NCI-H774 (cell line): ENCODE measurements around the gene ACSS3.

Experiments
- DNase-seq: peaks from one replicate; lab custom pipeline; 2025; lab: John Stamatoyannopoulos, UW

ACSS3 gene

GRCh38 chr12:81296556-81297305 lies 218.9 kb downstream of the ACSS3 start:
- DNase-seq = no peak

GRCh38 chr12:81297601-81298000 lies 219.7 kb downstream of the ACSS3 start:
- no peak for DNase-seq

GRCh38 chr12:81300454-81300853 lies 222.6 kb downstream of the ACSS3 start:
- no peak for DNase-seq

GRCh38 chr12:81303935-81304334 lies 226.1 kb downstream of the ACSS3 start:
- DNase-seq = no peak
